ENCODE measurements around the gene XRN2.

Gene XRN2

DNA sequence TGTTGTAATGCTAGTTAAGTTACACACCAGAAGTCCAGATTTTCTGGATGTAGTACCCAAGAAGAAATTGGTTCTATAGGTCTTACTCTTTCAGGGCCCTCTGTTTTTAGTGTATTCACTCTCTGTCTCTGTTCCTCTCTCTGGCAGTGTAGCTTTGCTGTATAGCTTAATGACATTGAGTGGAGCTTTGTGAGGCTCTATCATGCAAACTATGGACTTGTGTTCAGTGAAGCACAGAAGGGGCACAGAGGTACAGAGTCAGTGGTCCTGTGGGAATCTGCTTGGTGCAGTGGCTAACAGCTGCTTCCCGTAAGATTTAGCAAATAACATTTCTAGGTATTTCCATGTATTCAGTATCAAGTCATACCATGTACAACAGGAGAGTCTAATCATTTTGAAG is 68.1 kb downstream of the XRN2 start:
- TF ChIP-seq TCF12 (IDR thresholded peaks at IDR 0.05; ENCODE audit: low read depth) (no peak), FOXM1 (IDR thresholded peaks at IDR 0.05; ENCODE audit: borderline replicate concordance, low read depth) (no peak), CEBPB (IDR thresholded peaks at IDR 0.05) (no peak), TEAD4 (IDR thresholded peaks at IDR 0.05) (no peak), NFIC (IDR thresholded peaks at IDR 0.05) (no peak), RAD21 (IDR thresholded peaks at IDR 0.05; ENCODE audit: low read depth) (no peak), YY1 (IDR thresholded peaks at IDR 0.05; ENCODE audit: low read depth) (no peak), EP300 (IDR thresholded peaks at IDR 0.05; ENCODE audit: borderline replicate concordance) (no peak), CREB1 (IDR thresholded peaks at IDR 0.05; ENCODE audit: low read depth) (no peak), ZBTB7A (IDR thresholded peaks at IDR 0.05; ENCODE audit: low read depth) (no peak)
- TF ChIP-seq, protein P1, sequence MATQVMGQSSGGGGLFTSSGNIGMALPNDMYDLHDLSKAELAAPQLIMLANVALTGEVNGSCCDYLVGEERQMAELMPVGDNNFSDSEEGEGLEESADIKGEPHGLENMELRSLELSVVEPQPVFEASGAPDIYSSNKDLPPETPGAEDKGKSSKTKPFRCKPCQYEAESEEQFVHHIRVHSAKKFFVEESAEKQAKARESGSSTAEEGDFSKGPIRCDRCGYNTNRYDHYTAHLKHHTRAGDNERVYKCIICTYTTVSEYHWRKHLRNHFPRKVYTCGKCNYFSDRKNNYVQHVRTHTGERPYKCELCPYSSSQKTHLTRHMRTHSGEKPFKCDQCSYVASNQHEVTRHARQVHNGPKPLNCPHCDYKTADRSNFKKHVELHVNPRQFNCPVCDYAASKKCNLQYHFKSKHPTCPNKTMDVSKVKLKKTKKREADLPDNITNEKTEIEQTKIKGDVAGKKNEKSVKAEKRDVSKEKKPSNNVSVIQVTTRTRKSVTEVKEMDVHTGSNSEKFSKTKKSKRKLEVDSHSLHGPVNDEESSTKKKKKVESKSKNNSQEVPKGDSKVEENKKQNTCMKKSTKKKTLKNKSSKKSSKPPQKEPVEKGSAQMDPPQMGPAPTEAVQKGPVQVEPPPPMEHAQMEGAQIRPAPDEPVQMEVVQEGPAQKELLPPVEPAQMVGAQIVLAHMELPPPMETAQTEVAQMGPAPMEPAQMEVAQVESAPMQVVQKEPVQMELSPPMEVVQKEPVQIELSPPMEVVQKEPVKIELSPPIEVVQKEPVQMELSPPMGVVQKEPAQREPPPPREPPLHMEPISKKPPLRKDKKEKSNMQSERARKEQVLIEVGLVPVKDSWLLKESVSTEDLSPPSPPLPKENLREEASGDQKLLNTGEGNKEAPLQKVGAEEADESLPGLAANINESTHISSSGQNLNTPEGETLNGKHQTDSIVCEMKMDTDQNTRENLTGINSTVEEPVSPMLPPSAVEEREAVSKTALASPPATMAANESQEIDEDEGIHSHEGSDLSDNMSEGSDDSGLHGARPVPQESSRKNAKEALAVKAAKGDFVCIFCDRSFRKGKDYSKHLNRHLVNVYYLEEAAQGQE (IDR thresholded peaks at IDR 0.05; ENCODE audit: low read depth), result no peak
- TF ChIP-seq, protein P2, sequence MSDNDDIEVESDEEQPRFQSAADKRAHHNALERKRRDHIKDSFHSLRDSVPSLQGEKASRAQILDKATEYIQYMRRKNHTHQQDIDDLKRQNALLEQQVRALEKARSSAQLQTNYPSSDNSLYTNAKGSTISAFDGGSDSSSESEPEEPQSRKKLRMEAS (IDR thresholded peaks at IDR 0.05), result no peak

DNA sequence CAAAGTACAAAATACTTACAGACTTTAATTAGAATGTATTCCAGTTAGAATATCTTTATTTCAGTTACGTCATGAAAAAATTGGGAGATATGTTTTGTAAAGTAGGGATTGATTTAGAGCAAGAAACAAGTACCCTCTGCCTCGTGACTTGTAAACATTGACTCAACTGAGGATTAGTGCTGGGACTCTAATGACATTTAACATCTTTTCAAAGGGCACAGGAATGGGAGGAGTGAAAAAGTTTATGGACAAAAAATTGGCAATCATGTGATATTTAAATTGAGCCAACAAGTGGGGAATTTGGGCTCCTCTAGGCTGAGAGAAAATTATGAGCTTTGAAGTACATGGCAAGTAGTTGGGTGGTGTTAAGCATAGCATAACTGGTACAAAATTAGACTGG is 68.9 kb downstream of the XRN2 start:
- TF ChIP-seq NFIC (IDR thresholded peaks at IDR 0.05) (no peak), EGR1 (IDR thresholded peaks at IDR 0.05) (no peak), TAF1 (IDR thresholded peaks at IDR 0.05; ENCODE audit: low read depth) (no peak), CREB1 (IDR thresholded peaks at IDR 0.05; ENCODE audit: low read depth) (no peak), FOXM1 (IDR thresholded peaks at IDR 0.05; ENCODE audit: borderline replicate concordance, low read depth) (no peak), RAD21 (IDR thresholded peaks at IDR 0.05; ENCODE audit: low read depth) (no peak), ZBTB7A (IDR thresholded peaks at IDR 0.05; ENCODE audit: low read depth) (no peak), EP300 (IDR thresholded peaks at IDR 0.05; ENCODE audit: borderline replicate concordance) (no peak), YY1 (IDR thresholded peaks at IDR 0.05; ENCODE audit: low read depth) (no peak), CEBPB (IDR thresholded peaks at IDR 0.05) (no peak), TCF12 (IDR thresholded peaks at IDR 0.05; ENCODE audit: low read depth) (no peak), TEAD4 (IDR thresholded peaks at IDR 0.05) (no peak)
- TF ChIP-seq, protein P1 (IDR thresholded peaks at IDR 0.05; ENCODE audit: low read depth), result no peak
- TF ChIP-seq, protein P3, sequence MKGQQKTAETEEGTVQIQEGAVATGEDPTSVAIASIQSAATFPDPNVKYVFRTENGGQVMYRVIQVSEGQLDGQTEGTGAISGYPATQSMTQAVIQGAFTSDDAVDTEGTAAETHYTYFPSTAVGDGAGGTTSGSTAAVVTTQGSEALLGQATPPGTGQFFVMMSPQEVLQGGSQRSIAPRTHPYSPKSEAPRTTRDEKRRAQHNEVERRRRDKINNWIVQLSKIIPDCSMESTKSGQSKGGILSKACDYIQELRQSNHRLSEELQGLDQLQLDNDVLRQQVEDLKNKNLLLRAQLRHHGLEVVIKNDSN (IDR thresholded peaks at IDR 0.05), result no peak
- TF ChIP-seq, protein P2 (IDR thresholded peaks at IDR 0.05), result no peak

DNA sequence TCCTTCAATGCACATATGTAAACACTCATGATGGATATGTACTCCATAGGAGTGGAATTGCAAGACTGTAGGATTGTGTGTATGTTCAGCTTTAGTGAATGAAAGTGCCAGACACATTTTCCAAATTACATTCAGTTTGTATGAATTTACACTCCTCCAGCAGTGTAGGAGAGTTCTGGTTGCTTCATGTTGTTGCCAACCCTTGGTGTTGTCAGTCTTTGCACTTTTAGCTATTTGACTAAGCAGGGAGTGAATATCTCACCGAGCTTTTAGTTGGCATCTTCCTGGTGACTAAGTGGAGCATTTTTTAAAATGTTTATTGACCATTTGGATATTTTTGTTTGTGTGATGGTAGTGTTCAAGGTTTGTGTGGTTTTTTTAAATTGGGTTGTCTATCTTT is 70.3 kb downstream of the XRN2 start:
- TF ChIP-seq EP300 (IDR thresholded peaks at IDR 0.05; ENCODE audit: borderline replicate concordance) (no peak), NFIC (IDR thresholded peaks at IDR 0.05) (no peak), TEAD4 (IDR thresholded peaks at IDR 0.05) (no peak), TCF12 (IDR thresholded peaks at IDR 0.05; ENCODE audit: low read depth) (no peak), CEBPB (IDR thresholded peaks at IDR 0.05) (no peak), YY1 (IDR thresholded peaks at IDR 0.05; ENCODE audit: low read depth) (no peak), ZBTB7A (IDR thresholded peaks at IDR 0.05; ENCODE audit: low read depth) (no peak), FOXM1 (IDR thresholded peaks at IDR 0.05; ENCODE audit: borderline replicate concordance, low read depth) (no peak), TAF1 (IDR thresholded peaks at IDR 0.05; ENCODE audit: low read depth) (no peak), EGR1 (IDR thresholded peaks at IDR 0.05) (no peak), CREB1 (IDR thresholded peaks at IDR 0.05; ENCODE audit: low read depth) (no peak)
- TF ChIP-seq, protein P1 (IDR thresholded peaks at IDR 0.05; ENCODE audit: low read depth), result no peak
- TF ChIP-seq, protein P2 (IDR thresholded peaks at IDR 0.05), result no peak
- TF ChIP-seq, protein P3 (IDR thresholded peaks at IDR 0.05), result no peak

DNA sequence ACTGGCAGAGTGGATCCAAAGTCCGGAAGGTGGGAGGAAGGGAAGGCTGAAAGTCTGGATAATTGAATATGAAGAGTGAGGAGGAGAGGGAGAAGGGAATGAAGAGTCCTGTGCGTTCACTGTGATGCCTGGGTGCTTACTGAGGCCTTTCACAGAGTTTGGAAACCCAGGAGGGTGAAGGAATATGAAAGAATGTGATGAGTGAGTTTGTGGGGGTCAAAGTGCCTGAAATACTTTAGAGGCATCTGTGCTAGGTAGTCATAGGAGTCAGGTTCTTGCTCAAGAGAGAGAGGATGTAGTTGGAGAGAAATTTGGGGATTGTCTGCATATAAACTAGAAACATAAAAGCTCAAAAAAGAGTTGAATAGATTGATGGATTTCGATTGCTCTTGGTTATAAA is 73.5 kb downstream of the XRN2 start:
- TF ChIP-seq TCF12 (IDR thresholded peaks at IDR 0.05; ENCODE audit: low read depth), result no peak
- no peak for TF ChIP-seq CEBPB (IDR thresholded peaks at IDR 0.05)
- TF ChIP-seq TAF1 (IDR thresholded peaks at IDR 0.05; ENCODE audit: low read depth), result no peak
- TF ChIP-seq CREB1 (IDR thresholded peaks at IDR 0.05; ENCODE audit: low read depth), result no peak
- no peak for TF ChIP-seq FOXM1 (IDR thresholded peaks at IDR 0.05; ENCODE audit: borderline replicate concordance, low read depth)
- TF ChIP-seq TEAD4 (IDR thresholded peaks at IDR 0.05), result no peak
- no peak for TF ChIP-seq NFIC (IDR thresholded peaks at IDR 0.05)
- TF ChIP-seq, protein P3 (IDR thresholded peaks at IDR 0.05), result no peak
- TF ChIP-seq, protein P1 (IDR thresholded peaks at IDR 0.05; ENCODE audit: low read depth), result no peak
- no peak for TF ChIP-seq EP300 (IDR thresholded peaks at IDR 0.05; ENCODE audit: borderline replicate concordance)
- no peak for TF ChIP-seq ZBTB7A (IDR thresholded peaks at IDR 0.05; ENCODE audit: low read depth)
- TF ChIP-seq RAD21 (IDR thresholded peaks at IDR 0.05; ENCODE audit: low read depth), result no peak
- TF ChIP-seq YY1 (IDR thresholded peaks at IDR 0.05; ENCODE audit: low read depth), result no peak
- TF ChIP-seq, protein P2 (IDR thresholded peaks at IDR 0.05), result no peak
- TF ChIP-seq EGR1 (IDR thresholded peaks at IDR 0.05), result no peak

Data from Ishikawa (cell line).